Vagina (tissue), 2 donors: ENCODE data around the gene QSOX1. TPM values are rescaled to one million over a fixed set of nuclear protein-coding genes. Genes with fewer than 3 reads are reported as not detected.

Experiments
- DNase-seq, 2 donors: peaks; one replicate each; pipeline ENCODE4 v3.0.0-alpha.2; 2017; ENCODE audit errors: extremely low spot score in 2 of 2
- H3K27ac ChIP-seq: fragments of 200-600 bp; sonication (generic); one replicate; pipeline ENCODE4 v1.5.1; 2019
- H3K27me3 ChIP-seq: fragments of 200-600 bp; sonication (generic); one replicate; pipeline ENCODE4 v1.5.1; 2019
- H3K36me3 ChIP-seq, 2 donors: fragments of 200-600 bp; sonication (generic); one replicate each; pipeline ENCODE4 v1.5.1; 2017 to 2019
- H3K4me1 ChIP-seq: fragments of 200-600 bp; sonication (generic); one replicate; pipeline ENCODE4 v1.5.1; 2019
- H3K4me3 ChIP-seq, 2 donors: fragments of 200-600 bp; sonication (generic); 1 replicate in 1 of 2; 2 replicates in 1 of 2; pipeline ENCODE4 v1.5.1; 2016 to 2019
- H3K9me3 ChIP-seq: fragments of 200-600 bp; sonication (generic); one replicate; pipeline ENCODE4 v1.5.1; 2019
- CTCF ChIP-seq, 3 experiments: fragments of 450-650 bp in 2 of 3; fragments of 200-600 bp in 1 of 3; sonication (generic) in 1 of 3; IDR thresholded peaks; one replicate each; pipeline ENCODE4 v1.5.1; 2017 to 2019; ENCODE audit warnings: antibody characterized with exemption in 3 of 3, mild to moderate bottlenecking in 2 of 3, moderate library complexity in 2 of 3
- POLR2A ChIP-seq, 2 donors: fragments of 450-650 bp; IDR thresholded peaks; one replicate each; pipeline ENCODE4 v1.6.1; 2017; ENCODE audit warnings: antibody characterized with exemption in 2 of 2, mild to moderate bottlenecking in 2 of 2, moderate library complexity in 2 of 2
- POLR2AphosphoS5 ChIP-seq, 2 donors: sonication (generic); formaldehyde crosslinking; IDR thresholded peaks; one replicate each; pipeline ENCODE4 v1.9.0; 2017; ENCODE audit warnings: antibody characterized with exemption in 2 of 2, mild to moderate bottlenecking in 2 of 2, low read depth in 1 of 2; ENCODE audit not compliant: insufficient read depth in 1 of 2
- intact Hi-C: fragments of 100-400 bp; cut with DNase I; formaldehyde crosslinking; loops from one replicate; pipeline ENCODE4 v1.15.1; 2023
- total RNA-seq: library from RNA; depleted of rRNA; stranded (reverse); fragments of >200 nt; gene quantifications from one replicate; pipeline ENCODE4 v1.2.3, GENCODE V29; 2016

The QSOX1 gene
- total RNA-seq, 1 donor from 2014 or later: 103 TPM

GRCh38 chr1:180241716-180242544 lies 87.3 kb downstream of the QSOX1 start:
- TF ChIP-seq POLR2A (IDR thresholded peaks at IDR 0.05) (no peak), CTCF (IDR thresholded peaks at IDR 0.05) (no peak), POLR2AphosphoS5 (IDR thresholded peaks at IDR 0.05; ENCODE audit: insufficient read depth in 1 of 2, low read depth in 1 of 2) (no peak)
- no peak overlapping the region for H3K27ac ChIP-seq
- no peak overlapping the region for H3K4me3 ChIP-seq
- no peaks in the 10 kb centered on the region for H3K36me3 ChIP-seq
- no peak for DNase-seq
- H3K9me3 ChIP-seq: no peaks in the 10 kb centered on the region
- no peaks in the 10 kb centered on the region for H3K4me1 ChIP-seq
- peaks cover 3% of the 10 kb centered on the region for H3K27me3 ChIP-seq
- intact Hi-C loops: no loop called here

GRCh38 chr1:180243517-180244221 lies 89.0 kb downstream of the QSOX1 start:
- H3K4me1 ChIP-seq: no peaks in the 10 kb centered on the region
- no peak for TF ChIP-seq POLR2A (IDR thresholded peaks at IDR 0.05)
- no peak for DNase-seq
- no peak overlapping the region for H3K4me3 ChIP-seq
- intact Hi-C loops: no loop called here
- no peaks in the 10 kb centered on the region for H3K27me3 ChIP-seq
- H3K9me3 ChIP-seq: no peaks in the 10 kb centered on the region
- H3K36me3 ChIP-seq: no peaks in the 10 kb centered on the region
- H3K27ac ChIP-seq: no peak overlapping the region

- Histone ChIP-seq H3K36me3 (no peaks in the 10 kb centered on the region), H3K9me3 (no peaks in the 10 kb centered on the region), H3K4me1 (no peaks in the 10 kb centered on the region), H3K4me3 (no peak overlapping the region), H3K27me3 (no peaks in the 10 kb centered on the region), H3K27ac (no peak overlapping the region)
- intact Hi-C loops: no loop called here
- no peak for DNase-seq
- TF ChIP-seq CTCF (IDR thresholded peaks at IDR 0.05) (no peak), POLR2AphosphoS5 (IDR thresholded peaks at IDR 0.05; ENCODE audit: insufficient read depth in 1 of 2, low read depth in 1 of 2) (no peak), POLR2A (IDR thresholded peaks at IDR 0.05) (no peak)
These were observed 90.2 kb downstream of the QSOX1 start for GRCh38 chr1:180244840-180245239.

- TF ChIP-seq POLR2AphosphoS5 (IDR thresholded peaks at IDR 0.05; ENCODE audit: insufficient read depth in 1 of 2, low read depth in 1 of 2) (no peak), POLR2A (IDR thresholded peaks at IDR 0.05) (no peak), CTCF (IDR thresholded peaks at IDR 0.05) (no peak)
- DNase-seq: no peak
- no peaks in the 10 kb centered on the region for H3K27me3 ChIP-seq
These were observed 91.9 kb downstream of the QSOX1 start for GRCh38 chr1:180246579-180246978.

GRCh38 chr1:180247061-180247460 lies 92.4 kb downstream of the QSOX1 start:
- H3K4me3 ChIP-seq: no peak overlapping the region
- no peaks in the 10 kb centered on the region for H3K36me3 ChIP-seq
- H3K27ac ChIP-seq: no peak overlapping the region
- no peaks in the 10 kb centered on the region for H3K9me3 ChIP-seq
- intact Hi-C loops: no loop called here
- H3K4me1 ChIP-seq: no peaks in the 10 kb centered on the region
- H3K27me3 ChIP-seq: no peaks in the 10 kb centered on the region
- TF ChIP-seq POLR2A (IDR thresholded peaks at IDR 0.05): no peak
- TF ChIP-seq CTCF (IDR thresholded peaks at IDR 0.05): no peak
- no peak for TF ChIP-seq POLR2AphosphoS5 (IDR thresholded peaks at IDR 0.05; ENCODE audit: insufficient read depth in 1 of 2, low read depth in 1 of 2)
- no peak for DNase-seq

More at GRCh38 chr1:180246579-180246978, 91.9 kb downstream of the QSOX1 start:
- no peak overlapping the region for H3K4me3 ChIP-seq
- no peaks in the 10 kb centered on the region for H3K9me3 ChIP-seq
- H3K27ac ChIP-seq: no peak overlapping the region
- no peaks in the 10 kb centered on the region for H3K36me3 ChIP-seq
- intact Hi-C loops: no loop called here
- H3K4me1 ChIP-seq: no peaks in the 10 kb centered on the region
